Fibroblast of lung (primary cell): ENCODE measurements around the gene SLC35F3. TPM values are rescaled to one million over a fixed set of nuclear protein-coding genes. Genes with fewer than 3 reads are reported as not detected.

Experiments used
- DNase-seq, 2 donors: peaks; one replicate each; pipeline versions ENCODE4 v3.0.0 to v3.0.0-alpha.2; 2010; ENCODE audit warnings: low read depth in 2 of 2
- H2AFZ ChIP-seq: 2 replicates; pipeline ENCODE4 v1.5.1; 2012; ENCODE audit warnings: low read length, control low read depth, inconsistent platforms
- H3K27ac ChIP-seq: 2 replicates; pipeline ENCODE4 v1.5.1; 2011; ENCODE audit warnings: low read length, control low read depth; ENCODE audit not compliant: insufficient read depth
- H3K27me3 ChIP-seq: 2 replicates; pipeline ENCODE4 v1.5.1; 2011; ENCODE audit warnings: mild to moderate bottlenecking, low read length; ENCODE audit not compliant: control insufficient read depth, insufficient read depth
- H3K36me3 ChIP-seq: 2 replicates; pipeline ENCODE4 v1.5.1; 2011; ENCODE audit warnings: low read length; ENCODE audit not compliant: control insufficient read depth, insufficient read depth
- H3K4me1 ChIP-seq: 2 replicates; pipeline ENCODE4 v1.5.1; 2011; ENCODE audit warnings: low read length; ENCODE audit not compliant: control insufficient read depth, insufficient read depth; ENCODE audit errors: extremely low read depth
- H3K4me2 ChIP-seq: 2 replicates; pipeline ENCODE4 v1.5.1; 2011; ENCODE audit warnings: low read length, control low read depth; ENCODE audit not compliant: insufficient read depth; ENCODE audit errors: extremely low read depth
- H3K4me3 ChIP-seq, 4 experiments: fragments of 200-600 bp in 1 of 4; sonication (generic) in 1 of 4; replicated peaks in 1 of 4; 2 replicates each; pipeline ENCODE4 v1.5.1; 2011 to 2016; ENCODE audit warnings: low read length in 4 of 4, low read depth in 3 of 4, mild to moderate bottlenecking in 3 of 4, control low read depth in 2 of 4, inconsistent platforms in 1 of 4, mixed read lengths in 1 of 4; ENCODE audit not compliant: insufficient read depth in 1 of 4; ENCODE audit errors: control extremely low read depth in 1 of 4
- H3K79me2 ChIP-seq: 2 replicates; pipeline ENCODE4 v1.5.1; 2012; ENCODE audit warnings: mild to moderate bottlenecking, low read length, inconsistent platforms; ENCODE audit not compliant: control insufficient read depth, insufficient read depth
- H3K9ac ChIP-seq: 2 replicates; pipeline ENCODE4 v1.5.1; 2011; ENCODE audit warnings: mild to moderate bottlenecking, low read length, control low read depth; ENCODE audit not compliant: insufficient read depth
- H3K9me3 ChIP-seq: 2 replicates; pipeline ENCODE4 v1.5.1; 2012; ENCODE audit warnings: low read depth, low read length; ENCODE audit not compliant: control insufficient read depth, insufficient read depth
- H4K20me1 ChIP-seq: 2 replicates; pipeline ENCODE4 v1.5.1; 2011; ENCODE audit warnings: low read length; ENCODE audit not compliant: control insufficient read depth, insufficient read depth; ENCODE audit errors: extremely low read depth
- CTCF ChIP-seq, 2 donors: IDR thresholded peaks in 1 of 2; conservative IDR thresholded peaks in 1 of 2; 1 replicate in 1 of 2; 2 replicates in 1 of 2; pipeline ENCODE4 v1.5.1; 2011 to 2012; ENCODE audit warnings: low read length in 2 of 2, control low read depth in 1 of 2, inconsistent platforms in 1 of 2, low read depth in 1 of 2, mild to moderate bottlenecking in 1 of 2
- EZH2 ChIP-seq: IDR thresholded peaks from 2 replicates; pipeline ENCODE4 v1.5.1; 2012; ENCODE audit warnings: low read length, control low read depth, mild to moderate bottlenecking; ENCODE audit errors: missing control alignments
- polyA plus RNA-seq, 2 donors: library from polyadenylated mRNA; depleted of rRNA in 1 of 2; stranded (reverse) in 1 of 2; unstranded in 1 of 2; fragments of >200 nt; gene quantifications; 2 replicates each; pipeline ENCODE4 v1.2.1, GENCODE V29; 2011 to 2012; ENCODE audit warnings: missing spikeins in 1 of 2
- total RNA-seq: library from RNA; depleted of rRNA; stranded (reverse); fragments of >200 nt; gene quantifications from 2 replicates; pipeline ENCODE4 v1.2.1, GENCODE V29; 2014

SLC35F3 gene
- total and polyA plus RNA-seq, 2 donors (not counting 1 experiment from before 2014, with no cell fraction given), result not detected

GRCh38 chr1:234371414-234371813, 466.9 kb downstream of the SLC35F3 start:
- Histone ChIP-seq H4K20me1 (no peaks in the 10 kb centered on the region), H3K27me3 (no peaks in the 10 kb centered on the region), H3K4me3 (no peak overlapping the region), H3K4me2 (no peak overlapping the region), H3K27ac (no peak overlapping the region), H3K36me3 (peaks cover 6% of the 10 kb centered on the region), H3K4me1 (no peaks in the 10 kb centered on the region), H2AFZ (no peak overlapping the region), H3K9ac (no peak overlapping the region), H3K9me3 (no peaks in the 10 kb centered on the region), H3K79me2 (peaks cover 6% of the 10 kb centered on the region)
- no peak for TF ChIP-seq EZH2
- TF ChIP-seq CTCF (conservative IDR thresholded peaks at IDR 0.05 in 1 of 2, IDR thresholded peaks at IDR 0.05 in 1 of 2; ENCODE audit: low read depth in 1 of 2, low read length in 2 of 2), result no peak
- DNase-seq, result no peak

GRCh38 chr1:234372011-234372757, 467.7 kb downstream of the SLC35F3 start:
- no peak for DNase-seq
- H3K4me2 ChIP-seq, result peak overlapping the region; percentile 91
- TF ChIP-seq EZH2 (no peak), CTCF (conservative IDR thresholded peaks at IDR 0.05 in 1 of 2, IDR thresholded peaks at IDR 0.05 in 1 of 2; ENCODE audit: low read depth in 1 of 2, low read length in 2 of 2) (no peak)

GRCh38 chr1:234373064-234373958, 468.8 kb downstream of the SLC35F3 start, which contains the start of gene COA6:
TSS of gene COA6 (plus strand) at chr1:234373456. CDS start at chr1:234373467, 11 bp downstream.
- Histone ChIP-seq H3K9ac (peak within 1 kb of the TSS; percentile 98), H3K4me1 (no peaks in the 10 kb centered on the region), H4K20me1 (no peaks in the 10 kb centered on the region), H2AFZ (peak within 1 kb of the TSS; percentile 99), H3K79me2 (peaks cover 6% of the 10 kb centered on the region), H3K27me3 (no peaks in the 10 kb centered on the region), H3K9me3 (no peaks in the 10 kb centered on the region), H3K27ac (peak within 1 kb of the TSS; percentile 94), H3K4me2 (peak within 1 kb of the TSS; percentile 91), H3K36me3 (peaks cover 10% of the 10 kb centered on the region), H3K4me3 (peak within 1 kb of the TSS; percentile 56 to 96 (median 95))
- DNase-seq, result peak; percentile 97 to 98
- TF ChIP-seq EZH2, result no peak
- no peak for TF ChIP-seq CTCF (conservative IDR thresholded peaks at IDR 0.05 in 1 of 2, IDR thresholded peaks at IDR 0.05 in 1 of 2; ENCODE audit: low read depth in 1 of 2, low read length in 2 of 2)

More at GRCh38 chr1:234372011-234372757, 467.7 kb downstream of the SLC35F3 start:
- H2AFZ ChIP-seq, result no peak overlapping the region
- H3K27ac ChIP-seq, result peak overlapping the region; percentile 94
- H3K79me2 ChIP-seq, result peaks cover 6% of the 10 kb centered on the region
- H3K4me1 ChIP-seq, result no peaks in the 10 kb centered on the region
- no peaks in the 10 kb centered on the region for H3K9me3 ChIP-seq
- H3K4me3 ChIP-seq, result peak overlapping the region; percentile 56 to 96 (median 95)
- peaks cover 6% of the 10 kb centered on the region for H3K36me3 ChIP-seq
- no peaks in the 10 kb centered on the region for H3K27me3 ChIP-seq
- H3K9ac ChIP-seq, result no peak overlapping the region
- H4K20me1 ChIP-seq, result no peaks in the 10 kb centered on the region
